ENCODE results near the gene CD300LF. TPM values are rescaled to one million over a fixed set of nuclear protein-coding genes. Genes with fewer than 3 reads are reported as not detected.

The CD300LF gene
- total RNA-seq, 4 donors from 2014 or later: 0.27 to 0.41 TPM; not detected in 2

DNA sequence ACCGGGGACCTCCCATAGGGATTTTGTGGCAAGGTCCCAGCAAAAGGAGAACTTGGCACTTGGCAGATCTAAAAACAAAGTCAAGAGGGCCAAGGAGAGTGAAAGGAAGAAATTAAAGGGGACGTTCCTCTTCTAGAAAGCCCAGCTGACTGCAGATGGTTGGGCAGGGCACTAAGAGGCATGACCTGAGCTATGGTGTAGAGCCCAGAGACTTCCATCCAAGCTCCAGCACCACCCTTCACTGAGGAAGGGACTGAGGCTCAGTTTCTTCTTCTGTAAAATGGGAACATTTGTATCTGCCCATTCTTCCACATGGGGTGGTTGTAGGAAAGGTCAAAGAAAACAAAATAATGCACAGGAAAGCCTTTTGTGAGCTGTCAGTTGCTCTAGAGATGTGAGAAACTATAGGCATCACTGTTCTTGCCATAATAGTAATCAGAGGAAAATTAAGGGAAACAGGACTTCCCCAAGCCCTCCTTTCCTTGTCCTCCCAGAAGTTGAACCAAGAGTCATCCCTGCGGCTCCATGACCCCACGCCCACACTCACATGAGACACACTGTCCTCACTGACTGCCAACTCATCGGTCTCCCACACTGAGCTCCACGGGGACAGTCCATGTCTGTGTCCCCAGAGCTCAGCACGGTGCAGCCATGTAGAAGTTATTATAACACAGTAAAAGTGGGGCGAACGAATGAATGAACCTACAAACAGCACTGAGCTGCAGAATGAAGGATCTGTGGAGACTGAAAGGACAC, 10.4 kb downstream of the CD300LF start:
- intact Hi-C loops (cut with DNase I; ENCODE audit: low total_unique reads): no loop called here
- H3K27ac ChIP-seq: no peak overlapping the region
- DNase-seq: no peak
- H3K9me3 ChIP-seq: no peaks in the 10 kb centered on the region
- no peaks in the 10 kb centered on the region for H3K36me3 ChIP-seq
- H3K4me1 ChIP-seq: no peaks in the 10 kb centered on the region
- H3K27me3 ChIP-seq: no peaks in the 10 kb centered on the region
- no peak overlapping the region for H3K4me3 ChIP-seq
- TF ChIP-seq, protein P1, sequence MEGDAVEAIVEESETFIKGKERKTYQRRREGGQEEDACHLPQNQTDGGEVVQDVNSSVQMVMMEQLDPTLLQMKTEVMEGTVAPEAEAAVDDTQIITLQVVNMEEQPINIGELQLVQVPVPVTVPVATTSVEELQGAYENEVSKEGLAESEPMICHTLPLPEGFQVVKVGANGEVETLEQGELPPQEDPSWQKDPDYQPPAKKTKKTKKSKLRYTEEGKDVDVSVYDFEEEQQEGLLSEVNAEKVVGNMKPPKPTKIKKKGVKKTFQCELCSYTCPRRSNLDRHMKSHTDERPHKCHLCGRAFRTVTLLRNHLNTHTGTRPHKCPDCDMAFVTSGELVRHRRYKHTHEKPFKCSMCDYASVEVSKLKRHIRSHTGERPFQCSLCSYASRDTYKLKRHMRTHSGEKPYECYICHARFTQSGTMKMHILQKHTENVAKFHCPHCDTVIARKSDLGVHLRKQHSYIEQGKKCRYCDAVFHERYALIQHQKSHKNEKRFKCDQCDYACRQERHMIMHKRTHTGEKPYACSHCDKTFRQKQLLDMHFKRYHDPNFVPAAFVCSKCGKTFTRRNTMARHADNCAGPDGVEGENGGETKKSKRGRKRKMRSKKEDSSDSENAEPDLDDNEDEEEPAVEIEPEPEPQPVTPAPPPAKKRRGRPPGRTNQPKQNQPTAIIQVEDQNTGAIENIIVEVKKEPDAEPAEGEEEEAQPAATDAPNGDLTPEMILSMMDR (IDR thresholded peaks at IDR 0.05): no peak
- no peak for TF ChIP-seq POLR2A (IDR thresholded peaks at IDR 0.05)

DNA sequence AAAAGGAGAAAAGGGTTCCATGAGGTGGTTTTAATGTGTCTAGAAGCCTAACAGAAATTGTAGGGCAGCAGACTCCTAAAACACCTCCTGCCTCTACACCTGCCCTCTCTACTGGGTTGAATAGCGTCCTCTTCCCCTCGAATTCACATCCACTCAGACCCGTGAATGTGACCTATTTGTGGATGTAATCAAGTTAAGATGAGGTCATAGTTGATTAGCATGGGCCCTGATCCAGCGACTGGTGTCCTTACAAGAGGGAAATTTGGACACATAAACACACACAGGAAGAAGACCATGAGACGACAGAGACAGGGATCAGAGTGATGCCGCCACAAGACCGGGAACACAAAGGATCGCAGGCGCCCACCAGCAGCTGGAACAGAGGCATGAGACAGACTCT, 13.5 kb downstream of the CD300LF start:
- Histone ChIP-seq H3K27ac (no peak overlapping the region), H3K4me1 (no peaks in the 10 kb centered on the region), H3K36me3 (no peaks in the 10 kb centered on the region), H3K4me3 (no peak overlapping the region), H3K27me3 (no peaks in the 10 kb centered on the region), H3K9me3 (no peaks in the 10 kb centered on the region)
- intact Hi-C loops (cut with DNase I; ENCODE audit: low total_unique reads): no loop called here
- no peak for DNase-seq
- TF ChIP-seq, protein P1 (IDR thresholded peaks at IDR 0.05): no peak
- no peak for TF ChIP-seq POLR2A (IDR thresholded peaks at IDR 0.05)

DNA sequence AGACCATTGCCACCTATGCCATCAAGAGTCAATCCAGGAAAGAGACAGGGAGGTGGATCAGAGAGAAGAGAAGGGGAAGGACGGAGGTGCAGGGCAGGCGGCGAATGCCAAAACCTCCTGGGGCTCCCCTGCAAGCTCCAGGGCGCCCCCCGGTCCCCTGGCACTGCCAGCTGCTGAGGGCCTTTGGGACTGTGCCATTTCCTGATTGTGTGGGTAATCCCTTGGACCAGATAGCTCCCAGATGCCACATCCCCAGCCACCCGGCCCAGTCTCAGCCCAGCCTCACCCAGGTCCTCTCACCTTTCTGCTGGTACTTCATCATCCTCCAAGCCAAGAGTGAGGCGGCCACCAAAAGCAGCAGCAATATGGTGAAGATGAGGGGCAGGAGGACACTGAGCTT, 14.7 kb downstream of the CD300LF start:
- no peaks in the 10 kb centered on the region for H3K27me3 ChIP-seq
- no peak overlapping the region for H3K4me3 ChIP-seq
- TF ChIP-seq POLR2A (IDR thresholded peaks at IDR 0.05): no peak
- TF ChIP-seq, protein P1 (IDR thresholded peaks at IDR 0.05): no peak
- H3K27ac ChIP-seq: no peak overlapping the region
- no peaks in the 10 kb centered on the region for H3K36me3 ChIP-seq
- intact Hi-C loops (cut with DNase I; ENCODE audit: low total_unique reads): no loop called here
- no peaks in the 10 kb centered on the region for H3K9me3 ChIP-seq
- H3K4me1 ChIP-seq: no peaks in the 10 kb centered on the region
- no peak for DNase-seq

DNA sequence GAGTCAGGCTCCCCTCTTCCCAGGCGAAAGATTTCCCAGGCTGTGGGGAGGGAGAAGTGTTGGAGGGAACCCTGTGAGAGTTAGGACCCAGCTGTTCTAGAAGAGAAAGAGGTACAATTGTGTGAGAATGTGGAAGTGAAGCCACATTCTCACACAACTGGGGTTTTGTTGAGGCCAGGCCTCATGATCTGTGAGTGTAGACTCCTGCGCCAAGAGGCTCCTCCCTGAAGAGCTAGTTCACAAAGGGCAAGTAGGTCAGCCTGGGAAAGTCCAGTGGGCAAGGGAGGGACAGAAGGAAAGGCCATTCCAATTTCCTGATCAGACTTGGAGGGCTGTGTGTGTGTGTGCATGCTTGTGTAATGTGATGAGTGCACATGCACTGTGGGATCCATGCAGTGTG, 15.2 kb downstream of the CD300LF start:
- Histone ChIP-seq H3K36me3 (no peaks in the 10 kb centered on the region), H3K27me3 (no peaks in the 10 kb centered on the region), H3K4me3 (no peak overlapping the region), H3K27ac (no peak overlapping the region), H3K4me1 (no peaks in the 10 kb centered on the region), H3K9me3 (no peaks in the 10 kb centered on the region)
- DNase-seq: no peak
- no peak for TF ChIP-seq POLR2A (IDR thresholded peaks at IDR 0.05)
- TF ChIP-seq, protein P1 (IDR thresholded peaks at IDR 0.05): no peak
- intact Hi-C loops (cut with DNase I; ENCODE audit: low total_unique reads): no loop called here

DNA sequence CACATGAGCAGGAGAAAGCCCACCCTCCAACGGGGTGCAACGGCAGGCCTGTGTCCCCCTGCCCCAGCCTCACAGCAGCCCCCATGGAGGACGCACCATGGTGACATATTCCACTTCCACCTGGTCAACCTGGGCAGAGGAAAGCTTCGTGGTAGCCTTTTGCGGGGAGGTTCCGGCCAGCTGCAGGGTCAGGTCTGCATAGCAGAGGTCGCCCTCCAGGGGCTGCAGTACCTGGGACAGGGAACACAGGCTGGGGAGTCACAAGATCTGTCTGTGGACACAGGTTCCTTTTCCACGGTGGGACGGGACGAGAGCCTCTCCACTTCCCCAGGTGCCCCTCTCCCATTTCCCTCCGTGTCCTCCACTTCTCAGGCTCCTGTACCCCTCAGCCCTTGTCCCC, 17.1 kb downstream of the CD300LF start:
- no peak for DNase-seq
- Histone ChIP-seq H3K27ac (no peak overlapping the region), H3K27me3 (no peaks in the 10 kb centered on the region), H3K9me3 (no peaks in the 10 kb centered on the region), H3K36me3 (no peaks in the 10 kb centered on the region), H3K4me1 (no peaks in the 10 kb centered on the region), H3K4me3 (no peak overlapping the region)
- intact Hi-C loops (cut with DNase I; ENCODE audit: low total_unique reads): no loop called here
- TF ChIP-seq, protein P1 (IDR thresholded peaks at IDR 0.05): no peak
- no peak for TF ChIP-seq POLR2A (IDR thresholded peaks at IDR 0.05)

All from uterus (tissue), 4 donors.